Measurements from ENCODE around the gene PRUNE2.
A peak's percentile ranks its signal among the peaks of the same experiment; 100 is the strongest.
"Not testable (repeated sequence)": the region's sequence is repeated elsewhere in the genome, so short reads cannot be mapped to it uniquely, and the experiment has no call there.

Gene PRUNE2

GRCh38 chr9:76866689-76867088, 39.2 kb downstream of the PRUNE2 start:
- peak; percentile 19 for DNase-seq

- DNase-seq = no peak
Observed at GRCh38 chr9:76863832-76864231, 42.1 kb downstream of the PRUNE2 start.

GRCh38 chr9:76859860-76860259, 46.1 kb downstream of the PRUNE2 start:
- DNase-seq = no peak

GRCh38 chr9:76858248-76858647, 47.7 kb downstream of the PRUNE2 start:
- DNase-seq = not testable (repeated sequence)

- DNase-seq = no peak
Observed at GRCh38 chr9:76856016-76856415, 49.9 kb downstream of the PRUNE2 start.

GRCh38 chr9:76855015-76855414, 50.9 kb downstream of the PRUNE2 start:
- no peak for DNase-seq

- no peak for DNase-seq
Observed at GRCh38 chr9:76852026-76852425, 53.9 kb downstream of the PRUNE2 start.

GRCh38 chr9:76846297-76846696, 59.6 kb downstream of the PRUNE2 start:
- no peak for DNase-seq

- DNase-seq = no peak
Observed at GRCh38 chr9:76845254-76845653, 60.7 kb downstream of the PRUNE2 start.

- no peak for DNase-seq
Observed at GRCh38 chr9:76835571-76836283, 70.2 kb downstream of the PRUNE2 start.

GRCh38 chr9:76828447-76828846, 77.5 kb downstream of the PRUNE2 start:
- DNase-seq = no peak

GRCh38 chr9:76827296-76828080, 78.4 kb downstream of the PRUNE2 start:
- no peak for DNase-seq

GRCh38 chr9:76820431-76820830, 85.5 kb downstream of the PRUNE2 start:
- DNase-seq = no peak

- DNase-seq = no peak
Observed at GRCh38 chr9:76818271-76818670, 87.6 kb downstream of the PRUNE2 start.

GRCh38 chr9:76817489-76817888, 88.4 kb downstream of the PRUNE2 start:
- DNase-seq = no peak

GRCh38 chr9:76812591-76812990, 93.3 kb downstream of the PRUNE2 start:
- no peak for DNase-seq

- DNase-seq = peak; percentile 54
Observed at GRCh38 chr9:76810377-76810957, 95.4 kb downstream of the PRUNE2 start.

- DNase-seq = no peak
Observed at GRCh38 chr9:76808636-76809035, 97.3 kb downstream of the PRUNE2 start.

- no peak for DNase-seq
Observed at GRCh38 chr9:76803762-76804161, 102.2 kb downstream of the PRUNE2 start.

- no peak for DNase-seq
Observed at GRCh38 chr9:76803083-76803482, 102.8 kb downstream of the PRUNE2 start.

- DNase-seq = no peak
Observed at GRCh38 chr9:76800901-76801300, 105.0 kb downstream of the PRUNE2 start.

- no peak for DNase-seq
Observed at GRCh38 chr9:76799473-76799872, 106.4 kb downstream of the PRUNE2 start.

- DNase-seq = no peak
Observed at GRCh38 chr9:76798527-76798926, 107.4 kb downstream of the PRUNE2 start.

- DNase-seq = no peak
Observed at GRCh38 chr9:76796296-76796695, 109.6 kb downstream of the PRUNE2 start.

Data from activated CD4-positive, alpha-beta T cell treated with anti-CD3 and anti-CD28 coated beads, Interleukin-10, Interleukin-2, amounts not matched to agents 100 ng/mL and 50 ng/mL, durations not matched to agents 16 hours and 8 hours (primary cell).